ENCODE data around the gene GSDMA.

The GSDMA gene

GRCh38 chr17:39963829-39964228 lies 1.0 kb downstream of the GSDMA start:
- no peak for DNase-seq (ENCODE audit: low read depth)

- no peak for DNase-seq (ENCODE audit: low read depth)
These were observed 2.4 kb downstream of the GSDMA start for GRCh38 chr17:39965017-39965699.

- no peak for DNase-seq (ENCODE audit: low read depth)
These were observed 4.0 kb downstream of the GSDMA start for GRCh38 chr17:39966771-39967170.

- DNase-seq (ENCODE audit: low read depth), result no peak
These were observed 6.0 kb downstream of the GSDMA start for GRCh38 chr17:39968761-39969160.

- DNase-seq (ENCODE audit: low read depth), result no peak
These were observed 6.6 kb downstream of the GSDMA start for GRCh38 chr17:39969375-39969774.

GRCh38 chr17:39970157-39970692 lies 7.4 kb downstream of the GSDMA start:
- DNase-seq (ENCODE audit: low read depth), result no peak

DNA sequence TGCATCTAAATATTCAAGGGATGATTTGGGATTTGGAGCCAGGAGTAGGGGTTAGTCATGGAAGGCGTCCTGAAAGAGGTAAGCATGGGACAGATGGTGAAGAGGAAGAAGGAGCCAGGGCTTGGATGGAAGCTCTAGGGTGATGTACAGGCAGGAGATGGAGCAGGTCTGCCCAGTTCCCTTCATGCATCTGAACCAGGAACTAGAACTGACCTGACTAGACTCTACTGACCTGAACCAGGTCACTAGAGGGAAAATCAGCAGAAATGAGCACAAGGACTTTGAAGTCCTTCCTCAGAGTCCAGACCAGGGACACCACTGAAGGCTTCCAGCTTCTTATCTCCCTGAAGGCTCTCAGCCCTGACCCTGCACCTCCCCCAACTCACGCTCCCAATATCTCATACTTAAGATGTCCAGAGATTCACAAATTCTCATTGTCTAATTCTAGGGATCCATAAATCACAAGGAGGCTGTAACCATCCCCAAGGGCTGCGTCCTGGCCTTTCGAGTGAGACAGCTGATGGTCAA lies 8.3 kb downstream of the GSDMA start:
- DNase-seq (ENCODE audit: low read depth), result no peak

GRCh38 chr17:39972271-39972670 lies 9.5 kb downstream of the GSDMA start:
- DNase-seq (ENCODE audit: low read depth), result no peak

DNA sequence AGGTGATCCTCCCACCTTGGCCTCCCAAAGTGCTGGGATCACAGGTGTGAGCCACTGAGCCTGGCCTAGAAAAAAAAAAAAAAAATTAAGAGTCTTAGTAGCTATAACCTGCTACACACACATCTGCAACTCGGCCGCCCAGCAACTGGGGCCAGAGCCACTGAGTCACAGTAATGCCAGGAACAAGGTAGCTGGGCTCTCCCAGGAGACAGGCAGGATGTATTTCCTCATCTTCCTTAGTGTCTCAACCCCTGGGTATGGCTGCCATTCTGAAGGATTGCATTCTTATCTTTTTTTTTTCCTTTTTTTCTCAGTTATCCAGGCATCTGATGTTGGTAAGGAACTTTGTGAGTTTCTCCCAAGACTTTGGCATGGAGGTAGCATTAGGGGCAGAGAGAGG lies 10.7 kb downstream of the GSDMA start:
- no peak for DNase-seq (ENCODE audit: low read depth)

DNA sequence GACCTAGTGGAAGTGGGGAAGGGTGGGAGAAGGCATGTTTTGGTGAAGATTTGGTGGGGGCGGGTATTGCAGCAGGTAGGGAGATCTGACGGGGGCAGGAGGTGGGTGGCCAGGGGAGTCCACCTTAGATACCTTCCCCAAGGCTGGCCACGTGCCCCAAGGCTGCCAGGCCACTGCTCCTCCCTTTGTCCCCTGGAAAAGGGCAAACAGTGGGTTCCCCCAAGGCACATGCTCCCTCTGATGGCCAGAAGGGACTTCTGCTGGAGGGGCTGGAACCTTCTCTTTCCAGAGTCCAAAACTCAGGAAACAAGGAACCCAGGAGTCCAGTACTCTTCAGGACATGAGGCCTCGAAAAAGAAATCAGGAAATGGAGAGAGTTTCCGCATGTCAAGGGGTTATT lies 11.6 kb downstream of the GSDMA start:
- DNase-seq (ENCODE audit: low read depth), result no peak

GRCh38 chr17:39975801-39976200 lies 13.0 kb downstream of the GSDMA start:
- DNase-seq (ENCODE audit: low read depth), result no peak

DNA sequence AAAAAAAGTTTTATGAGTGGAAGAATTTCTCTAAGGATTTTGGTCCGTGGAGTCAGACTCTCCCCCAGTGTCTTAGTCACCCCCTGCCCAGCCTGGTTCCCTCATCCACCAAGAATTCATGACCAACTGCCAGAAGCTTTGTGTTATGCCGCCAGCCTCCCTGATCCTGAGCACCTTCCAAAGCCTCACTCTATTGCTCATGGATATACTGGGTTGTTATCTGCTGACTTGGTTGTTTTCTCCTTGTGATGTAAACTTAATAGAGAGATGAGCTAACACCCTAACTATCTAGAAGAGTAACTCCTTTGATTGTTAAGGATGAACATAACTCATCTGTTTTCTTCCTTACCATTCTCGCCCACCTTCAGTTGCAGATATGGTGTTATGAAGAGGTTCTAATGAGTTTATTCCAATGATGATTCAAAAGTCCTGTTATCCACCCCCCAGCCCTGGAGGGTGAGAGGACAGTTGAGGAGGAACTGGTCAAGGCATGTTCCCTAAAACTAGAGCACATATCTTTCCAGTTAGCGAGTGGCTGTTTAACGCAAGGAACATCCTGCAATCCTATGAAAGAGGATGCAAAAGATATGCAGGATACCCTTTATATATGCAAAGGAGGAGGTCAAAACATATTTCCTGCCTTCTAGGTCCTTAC lies 16.3 kb downstream of the GSDMA start:
- no peak for DNase-seq (ENCODE audit: low read depth)

DNA sequence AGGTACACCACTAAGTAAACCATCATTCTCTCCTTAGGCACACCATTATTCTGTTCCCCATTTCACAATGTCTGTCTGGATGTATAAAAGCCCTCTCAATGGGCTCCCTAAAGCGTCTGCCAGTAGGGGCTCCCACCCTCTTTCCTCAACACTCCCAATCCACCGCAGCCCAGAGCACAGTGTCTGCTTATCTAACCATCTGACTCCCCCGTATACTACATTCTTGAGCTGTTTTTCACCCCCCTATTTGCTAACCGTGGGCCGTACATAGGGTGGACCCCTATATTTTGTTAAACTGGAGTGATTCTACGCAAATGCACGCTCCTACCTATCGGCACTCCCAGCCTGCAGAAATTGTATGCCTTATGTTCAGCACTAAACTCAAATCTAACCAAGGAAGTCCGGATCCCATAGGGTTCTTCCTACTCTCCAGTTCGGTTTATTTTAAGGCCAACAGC lies 17.1 kb downstream of the GSDMA start:
- DNase-seq (ENCODE audit: low read depth), result no peak

DNA sequence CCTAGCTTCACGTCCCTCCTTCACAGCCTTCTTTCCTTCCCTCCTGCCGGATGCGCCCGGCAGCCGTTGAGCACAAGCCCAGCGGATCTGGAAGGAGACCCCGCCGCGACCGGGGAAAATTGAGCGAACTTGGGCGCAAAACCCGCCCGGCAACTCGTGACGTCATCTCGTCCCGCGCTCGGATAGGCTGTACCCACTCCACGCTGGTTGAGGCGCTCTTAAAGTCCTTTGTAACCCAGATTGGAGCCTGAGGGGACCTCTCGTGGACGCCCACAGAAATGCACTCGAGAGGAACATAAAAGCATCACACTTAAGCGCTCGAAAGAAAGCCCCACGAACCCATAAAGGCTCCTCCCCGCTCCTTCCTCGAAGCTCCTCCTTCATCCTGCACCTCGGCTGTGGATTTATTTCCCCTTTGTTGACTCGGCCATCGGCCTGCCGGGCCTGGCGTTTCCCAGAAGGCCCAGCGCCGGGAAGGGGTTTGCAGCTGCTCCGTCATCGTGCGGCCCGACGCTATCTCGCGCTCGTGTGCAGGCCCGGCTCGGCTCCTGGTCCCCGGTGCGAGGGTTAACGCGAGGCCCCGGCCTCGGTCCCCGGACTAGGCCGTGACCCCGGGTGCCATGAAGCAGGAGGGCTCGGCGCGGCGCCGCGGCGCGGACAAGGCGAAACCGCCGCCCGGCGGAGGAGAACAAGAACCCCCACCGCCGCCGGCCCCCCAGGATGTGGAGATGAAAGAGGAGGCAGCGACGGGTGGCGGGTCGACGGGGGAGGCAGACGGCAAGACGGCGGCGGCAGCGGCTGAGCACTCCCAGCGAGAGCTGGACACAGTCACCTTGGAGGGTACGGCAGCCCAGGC lies 17.8 kb downstream of the GSDMA start, which contains the start of gene PSMD3:
Gene PSMD3 (plus strand): TSS at position 457 of the 856 bp plus-strand sequence. CDS start 164 bp downstream, at position 621.
- DNase-seq (ENCODE audit: low read depth), result peak; percentile 99

GRCh38 chr17:39981207-39981741 lies 18.5 kb downstream of the GSDMA start:
- DNase-seq (ENCODE audit: low read depth), result no peak

GRCh38 chr17:39981766-39982375 lies 19.1 kb downstream of the GSDMA start:
- no peak for DNase-seq (ENCODE audit: low read depth)

GRCh38 chr17:39988206-39988810 lies 25.5 kb downstream of the GSDMA start:
- DNase-seq (ENCODE audit: low read depth), result no peak

GRCh38 chr17:39994448-39994847 lies 31.6 kb downstream of the GSDMA start:
- DNase-seq (ENCODE audit: low read depth), result no peak

DNA sequence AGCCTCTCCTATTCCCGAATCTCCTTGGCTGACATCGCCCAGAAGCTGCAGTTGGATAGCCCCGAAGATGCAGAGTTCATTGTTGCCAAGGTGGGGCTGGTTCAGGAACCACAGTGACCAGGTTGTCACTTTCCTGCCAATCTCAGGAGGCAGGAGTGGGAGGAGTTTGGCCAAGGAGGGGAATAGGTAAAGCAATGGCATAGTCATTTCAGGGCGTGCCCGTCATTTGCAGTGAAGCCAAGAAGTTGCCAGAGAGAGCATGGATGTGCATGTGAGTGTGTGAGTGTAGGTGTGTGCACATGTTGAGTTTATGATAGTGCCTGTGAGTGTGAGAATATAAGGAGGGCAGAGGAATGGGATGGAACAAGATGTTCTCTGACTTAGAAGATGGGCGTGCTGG lies 32.6 kb downstream of the GSDMA start:
- DNase-seq (ENCODE audit: low read depth), result no peak

DNA sequence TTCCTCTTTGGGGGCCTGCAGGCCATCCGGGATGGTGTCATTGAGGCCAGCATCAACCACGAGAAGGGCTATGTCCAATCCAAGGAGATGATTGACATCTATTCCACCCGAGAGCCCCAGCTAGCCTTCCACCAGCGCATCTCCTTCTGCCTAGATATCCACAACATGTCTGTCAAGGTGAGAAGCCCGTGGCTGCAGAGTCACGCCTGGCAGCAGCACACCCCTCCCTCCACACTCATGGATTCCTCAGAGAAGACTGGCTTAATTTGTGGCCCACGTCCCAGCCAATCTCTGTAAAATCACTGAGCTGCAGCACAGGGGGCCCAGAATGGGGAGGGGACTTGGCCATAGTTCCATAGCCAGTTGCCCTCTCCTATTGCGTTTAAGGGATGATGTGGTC lies 33.4 kb downstream of the GSDMA start:
- DNase-seq (ENCODE audit: low read depth), result no peak

DNA sequence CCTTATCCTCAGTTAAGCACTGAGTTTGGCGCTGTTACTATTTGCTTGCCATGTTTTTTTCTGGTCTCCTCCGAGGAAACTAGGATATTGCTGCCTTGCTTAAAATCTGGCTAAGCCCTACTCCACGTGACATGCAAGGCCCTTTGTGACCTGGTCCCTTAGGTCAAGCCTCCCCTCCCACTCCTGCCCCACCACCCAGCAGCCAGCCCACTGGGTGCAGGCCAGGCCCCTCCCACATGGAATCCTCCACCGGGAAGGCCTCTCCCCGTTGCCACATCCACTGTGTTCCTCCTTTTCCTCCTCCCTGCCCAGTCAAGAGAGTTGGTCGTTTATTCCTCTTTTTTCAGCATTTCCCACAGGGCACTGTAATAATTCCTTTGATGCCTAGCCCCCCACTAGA lies 34.0 kb downstream of the GSDMA start:
- DNase-seq (ENCODE audit: low read depth), result no peak
